ENCODE results near the gene PLCB2. TPM values are rescaled to one million over a fixed set of nuclear protein-coding genes. Genes with fewer than 3 reads are reported as not detected.

PLCB2 gene
- total RNA-seq, 1 experiment from 2014 or later: 7.4 TPM

DNA sequence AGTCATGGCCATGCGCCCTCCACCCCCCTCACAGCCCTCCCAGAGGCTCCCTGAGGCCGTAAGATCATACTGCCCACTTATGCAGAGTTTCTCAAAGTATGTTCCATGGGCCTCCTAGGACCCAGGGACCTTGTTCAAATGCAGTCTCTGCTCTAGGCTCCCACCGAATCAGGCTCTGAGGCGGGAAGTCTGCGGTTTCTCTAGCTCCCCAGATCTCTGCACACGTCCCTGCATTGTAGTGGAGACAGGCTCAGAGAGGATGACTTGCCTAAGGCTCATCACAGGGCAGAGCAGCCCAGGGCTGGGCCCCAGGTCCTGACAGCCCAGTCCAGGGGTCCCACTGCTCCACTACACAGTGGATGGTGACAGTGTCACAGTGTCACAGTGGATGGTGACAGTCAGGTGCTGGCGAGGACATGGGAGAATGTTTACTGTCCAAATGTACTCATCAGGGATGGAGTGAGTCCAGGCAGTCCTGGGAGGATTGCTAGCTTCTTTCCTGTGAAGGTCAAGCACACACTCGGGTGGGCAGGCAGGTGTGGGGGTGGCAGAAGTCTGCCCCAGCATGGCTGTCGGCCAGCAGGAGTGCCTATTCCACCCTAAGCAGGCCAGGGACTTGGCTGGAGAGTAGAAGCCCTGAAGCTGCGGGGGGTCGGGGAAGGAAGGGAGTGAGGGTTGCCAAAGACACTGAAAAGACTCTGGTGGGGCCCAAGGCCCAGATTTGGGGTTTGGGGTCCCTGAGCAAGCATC, 37.3 kb downstream of the PLCB2 start:
- TF ChIP-seq, protein P1, sequence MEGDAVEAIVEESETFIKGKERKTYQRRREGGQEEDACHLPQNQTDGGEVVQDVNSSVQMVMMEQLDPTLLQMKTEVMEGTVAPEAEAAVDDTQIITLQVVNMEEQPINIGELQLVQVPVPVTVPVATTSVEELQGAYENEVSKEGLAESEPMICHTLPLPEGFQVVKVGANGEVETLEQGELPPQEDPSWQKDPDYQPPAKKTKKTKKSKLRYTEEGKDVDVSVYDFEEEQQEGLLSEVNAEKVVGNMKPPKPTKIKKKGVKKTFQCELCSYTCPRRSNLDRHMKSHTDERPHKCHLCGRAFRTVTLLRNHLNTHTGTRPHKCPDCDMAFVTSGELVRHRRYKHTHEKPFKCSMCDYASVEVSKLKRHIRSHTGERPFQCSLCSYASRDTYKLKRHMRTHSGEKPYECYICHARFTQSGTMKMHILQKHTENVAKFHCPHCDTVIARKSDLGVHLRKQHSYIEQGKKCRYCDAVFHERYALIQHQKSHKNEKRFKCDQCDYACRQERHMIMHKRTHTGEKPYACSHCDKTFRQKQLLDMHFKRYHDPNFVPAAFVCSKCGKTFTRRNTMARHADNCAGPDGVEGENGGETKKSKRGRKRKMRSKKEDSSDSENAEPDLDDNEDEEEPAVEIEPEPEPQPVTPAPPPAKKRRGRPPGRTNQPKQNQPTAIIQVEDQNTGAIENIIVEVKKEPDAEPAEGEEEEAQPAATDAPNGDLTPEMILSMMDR (conservative IDR thresholded peaks at IDR 0.05): no peak
- Histone ChIP-seq H3K23ac (ENCODE audit: insufficient read length, low read depth, low read length) (no peak overlapping the region), H3K4ac (ENCODE audit: low read depth, low read length) (no peak overlapping the region), H3K4me2 (ENCODE audit: insufficient read depth, insufficient read length, low read length) (no peak overlapping the region), H3K4me1 (ENCODE audit: insufficient read depth, low read length) (no peaks in the 10 kb centered on the region), H3K23me2 (ENCODE audit: insufficient read length, low read depth, low read length, poor library complexity, severe bottlenecking) (no peaks in the 10 kb centered on the region), H2AK5ac (ENCODE audit: insufficient read length, low read length) (no peak overlapping the region), H3K14ac (ENCODE audit: insufficient read depth, low read length) (no peak overlapping the region), H3K79me2 (ENCODE audit: insufficient read depth, low read length) (no peaks in the 10 kb centered on the region), H2BK5ac (ENCODE audit: insufficient read length, low read length) (no peak overlapping the region), H4K91ac (ENCODE audit: insufficient read length, low read depth, low read length) (no peak overlapping the region), H3K9ac (ENCODE audit: extremely low read depth, insufficient read length, low read length) (no peak overlapping the region), H3K18ac (ENCODE audit: insufficient read length, low read depth, low read length) (no peak overlapping the region), H2BK15ac (ENCODE audit: low read depth, low read length) (no peak overlapping the region), H3T11ph (ENCODE audit: low read length) (no peak overlapping the region), H3K9me3 (ENCODE audit: control insufficient read depth, low read depth, low read length) (no peaks in the 10 kb centered on the region), H3K27ac (ENCODE audit: insufficient read length, low read depth, low read length) (no peak overlapping the region), H4K5ac (ENCODE audit: insufficient read length, low read depth, low read length) (no peak overlapping the region), H2BK120ac (ENCODE audit: low read depth, low read length, poor library complexity, severe bottlenecking) (no peak overlapping the region), H2BK20ac (ENCODE audit: low read depth, low read length, poor library complexity, severe bottlenecking) (no peak overlapping the region), H2AFZ (ENCODE audit: low read length) (no peak overlapping the region), H4K8ac (replicated peaks; ENCODE audit: insufficient read length, low read depth, low read length) (no peak overlapping the region), H3K27me3 (ENCODE audit: insufficient read depth, low read length) (no peaks in the 10 kb centered on the region), H4K20me1 (ENCODE audit: control insufficient read depth, insufficient read depth, insufficient read length) (no peaks in the 10 kb centered on the region), H3K79me1 (ENCODE audit: insufficient read depth, low read depth, low read length, poor library complexity, severe bottlenecking) (no peaks in the 10 kb centered on the region), H3K56ac (ENCODE audit: insufficient read length, low read depth, low read length) (no peak overlapping the region), H2BK12ac (ENCODE audit: insufficient read length, low read depth, low read length) (no peak overlapping the region)
- H3K27me3 Mint-ChIP-seq (ENCODE audit: low read depth): no peaks in the 10 kb centered on the region; the same call in 1 of the 2 replicates
- no peak for DNase-seq
- H3K4me3 Mint-ChIP-seq: no peak overlapping the region
- no peak overlapping the region; a peak in 1 of 7 replicates for H3K27ac Mint-ChIP-seq
- WGBS (ENCODE audit: extremely low coverage, insufficient read length, low lambda C conversion rate): no CpG with 5 or more reads among the region's 11 CpGs
- peaks cover 17 to 38% of the 10 kb centered on the region in 2 experiments for H3K4me1 Mint-ChIP-seq
- peaks cover 0 to 11% (median 2%) of the 10 kb centered on the region in 3 experiments; a peak in 3 of 7 replicates for H3K36me3 Mint-ChIP-seq (ENCODE audit: insufficient read depth in 1 of 3, low read depth in 3 of 3)
- no peaks in the 10 kb centered on the region; a peak in 1 of 5 replicates for H3K9me3 Mint-ChIP-seq

All from H9 (cell line).